Memory B cell (primary cell): Measurements from ENCODE around the gene BAIAP2.

Experiments used
- ATAC-seq: fragments of 150-1000 bp; cut with Tn5 transposase; 2 replicates; pipeline ENCODE4 v1.10.0; 2021; ENCODE audit warnings: low read depth, mild to moderate bottlenecking, moderate library complexity
- DNase-seq, 2 donors: peaks; one replicate each; pipeline ENCODE4 v3.0.0; 2022; ENCODE audit warnings: low spot score in 2 of 2
- H3K27ac Mint-ChIP-seq: one replicate; pipeline ENCODE4 v1.8.0; 2022; ENCODE audit warnings: mild to moderate bottlenecking, moderate library complexity, mixed read lengths
- H3K27me3 Mint-ChIP-seq: one replicate; pipeline ENCODE4 v1.8.0; 2022; ENCODE audit warnings: mixed read lengths
- H3K36me3 Mint-ChIP-seq: one replicate; pipeline ENCODE4 v1.8.0; 2022; ENCODE audit warnings: mild to moderate bottlenecking, mixed read lengths
- H3K4me1 Mint-ChIP-seq: one replicate; pipeline ENCODE4 v1.8.0; 2022; ENCODE audit warnings: mixed read lengths
- H3K4me3 Mint-ChIP-seq: one replicate; pipeline ENCODE4 v1.8.0; 2022; ENCODE audit warnings: mild to moderate bottlenecking, moderate library complexity, mixed read lengths
- H3K9me3 Mint-ChIP-seq: one replicate; pipeline ENCODE4 v1.8.0; 2022; ENCODE audit warnings: mixed read lengths

The BAIAP2 gene

GRCh38 chr17:81034168-81034777 is 678 bp upstream of the BAIAP2 start:
- DNase-seq, result peak in 1 of 2 donors; percentile 46
- H3K27me3 Mint-ChIP-seq, result peaks cover 14% of the 10 kb centered on the region
- no peak overlapping the region for H3K27ac Mint-ChIP-seq
- no peaks in the 10 kb centered on the region for H3K36me3 Mint-ChIP-seq
- H3K4me3 Mint-ChIP-seq, result peak overlapping the region; percentile 95
- H3K4me1 Mint-ChIP-seq, result peaks cover 9% of the 10 kb centered on the region
- no peaks in the 10 kb centered on the region for H3K9me3 Mint-ChIP-seq
- ATAC-seq, result peak; percentile 13

GRCh38 chr17:81035521-81036196 is 708 bp downstream of the BAIAP2 start:
- peaks cover 15% of the 10 kb centered on the region for H3K27me3 Mint-ChIP-seq
- ATAC-seq (no peak), DNase-seq (no peak)
- no peaks in the 10 kb centered on the region for H3K36me3 Mint-ChIP-seq
- no peak overlapping the region for H3K27ac Mint-ChIP-seq
- peak overlapping the region; percentile 75 for H3K4me3 Mint-ChIP-seq
- H3K9me3 Mint-ChIP-seq, result no peaks in the 10 kb centered on the region
- H3K4me1 Mint-ChIP-seq, result peaks cover 9% of the 10 kb centered on the region

- H3K4me1 Mint-ChIP-seq, result peaks cover 9% of the 10 kb centered on the region
- peaks cover 15% of the 10 kb centered on the region for H3K27me3 Mint-ChIP-seq
- peak overlapping the region; percentile 25 for H3K4me3 Mint-ChIP-seq
- H3K9me3 Mint-ChIP-seq, result no peaks in the 10 kb centered on the region
- ATAC-seq, result no peak
- no peaks in the 10 kb centered on the region for H3K36me3 Mint-ChIP-seq
- H3K27ac Mint-ChIP-seq, result no peak overlapping the region
- DNase-seq, result no peak
Observed at GRCh38 chr17:81036197-81036941, 1.4 kb downstream of the BAIAP2 start.

- H3K9me3 Mint-ChIP-seq, result no peaks in the 10 kb centered on the region
- peaks cover 9% of the 10 kb centered on the region for H3K4me1 Mint-ChIP-seq
- H3K4me3 Mint-ChIP-seq, result no peak overlapping the region
- H3K27me3 Mint-ChIP-seq, result peaks cover 13% of the 10 kb centered on the region
- no peaks in the 10 kb centered on the region for H3K36me3 Mint-ChIP-seq
- no peak overlapping the region for H3K27ac Mint-ChIP-seq
- ATAC-seq (no peak), DNase-seq (no peak)
Observed at GRCh38 chr17:81037026-81037797, 2.3 kb downstream of the BAIAP2 start.

- H3K27ac Mint-ChIP-seq, result no peak overlapping the region
- H3K4me3 Mint-ChIP-seq, result no peak overlapping the region
- H3K4me1 Mint-ChIP-seq, result peaks cover 9% of the 10 kb centered on the region
- no peak for ATAC-seq
- H3K27me3 Mint-ChIP-seq, result peaks cover 12% of the 10 kb centered on the region
- H3K36me3 Mint-ChIP-seq, result no peaks in the 10 kb centered on the region
- no peak for DNase-seq
- no peaks in the 10 kb centered on the region for H3K9me3 Mint-ChIP-seq
Observed at GRCh38 chr17:81037798-81038733, 3.1 kb downstream of the BAIAP2 start.

- Mint-ChIP-seq H3K27me3 (peaks cover 12% of the 10 kb centered on the region), H3K4me3 (no peak overlapping the region), H3K9me3 (no peaks in the 10 kb centered on the region), H3K27ac (no peak overlapping the region), H3K36me3 (no peaks in the 10 kb centered on the region), H3K4me1 (peaks cover 5% of the 10 kb centered on the region)
- no peak for DNase-seq
- no peak for ATAC-seq
Observed at GRCh38 chr17:81039096-81039495, 4.1 kb downstream of the BAIAP2 start.

GRCh38 chr17:81039854-81040758 is 5.2 kb downstream of the BAIAP2 start:
- Mint-ChIP-seq H3K4me3 (no peak overlapping the region), H3K27ac (no peak overlapping the region), H3K27me3 (peaks cover 16% of the 10 kb centered on the region), H3K4me1 (peaks cover 2% of the 10 kb centered on the region), H3K9me3 (no peaks in the 10 kb centered on the region), H3K36me3 (no peaks in the 10 kb centered on the region)
- ATAC-seq (no peak), DNase-seq (no peak)

GRCh38 chr17:81040791-81041337 is 5.9 kb downstream of the BAIAP2 start:
- no peaks in the 10 kb centered on the region for H3K4me1 Mint-ChIP-seq
- H3K36me3 Mint-ChIP-seq, result no peaks in the 10 kb centered on the region
- DNase-seq, result no peak
- peak; percentile 51 for ATAC-seq
- H3K4me3 Mint-ChIP-seq, result no peak overlapping the region
- H3K27ac Mint-ChIP-seq, result no peak overlapping the region
- H3K27me3 Mint-ChIP-seq, result peaks cover 16% of the 10 kb centered on the region
- no peaks in the 10 kb centered on the region for H3K9me3 Mint-ChIP-seq

- H3K27ac Mint-ChIP-seq, result no peak overlapping the region
- ATAC-seq, result no peak
- peaks cover 26% of the 10 kb centered on the region for H3K27me3 Mint-ChIP-seq
- no peak overlapping the region for H3K4me3 Mint-ChIP-seq
- no peaks in the 10 kb centered on the region for H3K9me3 Mint-ChIP-seq
- DNase-seq, result no peak
- no peaks in the 10 kb centered on the region for H3K36me3 Mint-ChIP-seq
- H3K4me1 Mint-ChIP-seq, result no peaks in the 10 kb centered on the region
Observed at GRCh38 chr17:81042606-81043005, 7.7 kb downstream of the BAIAP2 start.

- no peaks in the 10 kb centered on the region for H3K36me3 Mint-ChIP-seq
- H3K4me1 Mint-ChIP-seq, result no peaks in the 10 kb centered on the region
- no peak overlapping the region for H3K27ac Mint-ChIP-seq
- ATAC-seq (no peak), DNase-seq (no peak)
- peaks cover 24% of the 10 kb centered on the region for H3K27me3 Mint-ChIP-seq
- H3K4me3 Mint-ChIP-seq, result no peak overlapping the region
- no peaks in the 10 kb centered on the region for H3K9me3 Mint-ChIP-seq
Observed at GRCh38 chr17:81043319-81043724, 8.4 kb downstream of the BAIAP2 start.

- Mint-ChIP-seq H3K36me3 (no peaks in the 10 kb centered on the region), H3K27ac (no peak overlapping the region), H3K4me1 (no peaks in the 10 kb centered on the region), H3K4me3 (no peak overlapping the region), H3K9me3 (no peaks in the 10 kb centered on the region), H3K27me3 (peaks cover 25% of the 10 kb centered on the region)
- ATAC-seq (no peak), DNase-seq (no peak)
Observed at GRCh38 chr17:81043725-81044427, 8.9 kb downstream of the BAIAP2 start.

GRCh38 chr17:81044428-81044763 is 9.4 kb downstream of the BAIAP2 start:
- Mint-ChIP-seq H3K36me3 (no peaks in the 10 kb centered on the region), H3K4me1 (peaks cover 2% of the 10 kb centered on the region), H3K4me3 (no peak overlapping the region), H3K27ac (no peak overlapping the region), H3K9me3 (no peaks in the 10 kb centered on the region), H3K27me3 (peaks cover 24% of the 10 kb centered on the region)
- no peak for ATAC-seq
- DNase-seq, result no peak
